GM20000 (cell line): ENCODE data around the gene COL23A1.

ENCODE experiments used
- DNase-seq: peaks from one replicate; pipeline ENCODE4 v3.0.0; 2012; ENCODE audit warnings: low spot score
- CTCF ChIP-seq: IDR thresholded peaks from 2 replicates; pipeline ENCODE4 v1.5.1; 2012; ENCODE audit warnings: mild to moderate bottlenecking, control low read depth; ENCODE audit errors: extremely low read depth, missing control alignments

COL23A1 gene

DNA sequence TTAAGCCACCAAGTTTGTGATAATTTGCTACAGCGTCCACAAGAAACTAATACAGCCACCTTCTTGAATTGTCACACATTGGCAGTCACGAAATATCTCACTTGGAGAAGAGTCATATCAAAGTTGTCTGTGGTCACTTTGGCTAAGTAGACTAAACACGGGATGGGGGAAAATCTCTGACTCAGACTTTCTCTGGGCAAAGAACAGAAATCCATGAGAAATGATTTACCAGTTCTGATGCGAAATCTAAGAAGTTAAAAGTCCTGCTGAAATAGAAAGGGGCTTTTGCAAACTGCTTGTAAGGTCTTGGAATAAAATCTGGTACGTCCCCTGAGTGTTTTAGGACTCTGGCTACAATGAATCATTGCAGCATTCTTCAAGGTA, 158.4 kb downstream of the COL23A1 start:
- no peak for DNase-seq
- no peak for TF ChIP-seq CTCF

GRCh38 chr5:178431063-178431781, 159.0 kb downstream of the COL23A1 start:
- TF ChIP-seq CTCF = no peak
- DNase-seq = no peak

DNA sequence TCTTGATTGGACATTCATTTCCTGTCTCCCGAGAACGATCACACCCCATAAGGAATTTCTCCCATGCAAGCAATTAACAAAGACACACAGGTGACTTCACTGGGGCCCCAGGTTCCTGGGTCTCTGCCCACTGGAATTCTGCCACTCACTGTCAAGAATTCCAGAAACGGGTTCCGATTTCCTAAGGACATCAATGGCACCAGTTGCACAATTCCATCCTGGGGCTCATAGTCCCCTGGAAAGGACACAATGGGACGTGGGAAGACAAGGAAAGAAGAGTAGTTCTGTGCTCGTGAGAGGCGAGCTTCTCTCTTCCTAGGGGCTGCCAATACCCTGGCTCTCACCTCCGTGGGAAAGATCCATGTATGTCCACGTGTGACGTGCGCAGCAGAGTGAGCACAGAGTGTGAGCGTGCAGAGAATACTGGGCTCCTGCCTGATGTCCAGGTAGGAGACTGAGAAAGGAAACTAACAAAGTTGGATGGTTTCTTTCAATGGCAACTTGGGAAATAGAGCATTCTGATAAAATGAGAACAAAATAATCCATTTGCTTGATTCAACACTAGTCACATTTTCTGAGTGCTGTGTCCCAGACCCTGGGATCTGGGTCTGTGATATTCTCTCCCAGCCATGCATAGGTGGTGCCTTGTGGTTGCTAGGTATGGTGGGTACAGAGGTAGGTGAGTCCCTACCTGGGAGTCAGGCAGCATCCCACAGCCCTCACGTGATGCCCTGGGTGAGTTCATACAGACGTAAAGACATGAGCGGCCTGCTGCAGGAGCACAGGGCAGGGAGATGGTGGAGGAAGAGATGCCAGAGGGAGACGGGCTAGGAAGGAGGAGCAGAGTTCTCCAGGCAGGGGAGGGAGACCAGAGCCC, 159.8 kb downstream of the COL23A1 start:
- no peak for TF ChIP-seq CTCF

DNA sequence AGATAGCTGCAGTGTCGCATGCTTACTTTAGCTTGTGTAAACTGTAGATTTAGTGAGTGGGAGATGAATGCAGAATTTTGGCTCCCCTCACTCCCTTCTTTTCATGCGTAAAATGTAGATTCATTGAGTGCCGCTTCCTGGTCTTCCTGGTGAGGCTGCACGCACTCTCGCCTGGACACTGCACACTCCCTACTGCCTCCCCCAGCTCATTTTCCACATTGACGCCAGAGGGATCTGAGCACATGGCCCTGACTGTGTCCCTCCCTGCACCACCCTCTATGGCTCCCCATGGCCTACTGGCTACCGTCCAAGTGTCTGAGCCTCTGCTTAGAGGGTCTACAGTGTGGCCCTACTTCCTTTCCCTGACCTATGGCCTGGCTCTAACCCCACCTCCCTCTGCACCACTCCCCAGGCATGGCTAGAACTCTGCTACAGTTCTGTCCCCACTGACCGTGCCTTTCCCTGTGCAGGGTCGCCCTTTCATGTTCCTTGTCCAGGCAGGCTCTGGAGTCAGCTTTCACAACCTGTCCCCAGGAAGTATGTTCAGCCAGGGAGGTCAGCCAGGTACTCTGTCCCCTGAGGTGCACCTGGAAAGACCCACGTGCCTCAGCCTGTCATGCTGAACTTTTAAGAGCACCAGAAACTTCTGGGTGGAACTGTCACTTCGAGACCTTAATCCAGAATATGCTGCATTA, 160.6 kb downstream of the COL23A1 start:
- no peak for DNase-seq
- no peak for TF ChIP-seq CTCF

More for the DNA sequence above, 159.8 kb downstream of the COL23A1 start:
- no peak for DNase-seq

- no peak for TF ChIP-seq CTCF
- no peak for DNase-seq
These were observed 161.1 kb downstream of the COL23A1 start for GRCh38 chr5:178429156-178429468.

GRCh38 chr5:178428341-178429155, 161.6 kb downstream of the COL23A1 start:
- TF ChIP-seq CTCF = no peak
- no peak for DNase-seq
